GM18867 (cell line): Measurements from ENCODE around the gene RNU6-9.
A peak's percentile ranks its signal among the peaks of the same experiment; 100 is the strongest.

Source experiments
- ATAC-seq: cut with Tn5 transposase; IDR thresholded peaks from one replicate; pipeline ENCODE4 v1.9.1; 2021; ENCODE audit warnings: mild to moderate bottlenecking, moderate library complexity; ENCODE audit not compliant: unreplicated experiment

RNU6-9 gene

DNA sequence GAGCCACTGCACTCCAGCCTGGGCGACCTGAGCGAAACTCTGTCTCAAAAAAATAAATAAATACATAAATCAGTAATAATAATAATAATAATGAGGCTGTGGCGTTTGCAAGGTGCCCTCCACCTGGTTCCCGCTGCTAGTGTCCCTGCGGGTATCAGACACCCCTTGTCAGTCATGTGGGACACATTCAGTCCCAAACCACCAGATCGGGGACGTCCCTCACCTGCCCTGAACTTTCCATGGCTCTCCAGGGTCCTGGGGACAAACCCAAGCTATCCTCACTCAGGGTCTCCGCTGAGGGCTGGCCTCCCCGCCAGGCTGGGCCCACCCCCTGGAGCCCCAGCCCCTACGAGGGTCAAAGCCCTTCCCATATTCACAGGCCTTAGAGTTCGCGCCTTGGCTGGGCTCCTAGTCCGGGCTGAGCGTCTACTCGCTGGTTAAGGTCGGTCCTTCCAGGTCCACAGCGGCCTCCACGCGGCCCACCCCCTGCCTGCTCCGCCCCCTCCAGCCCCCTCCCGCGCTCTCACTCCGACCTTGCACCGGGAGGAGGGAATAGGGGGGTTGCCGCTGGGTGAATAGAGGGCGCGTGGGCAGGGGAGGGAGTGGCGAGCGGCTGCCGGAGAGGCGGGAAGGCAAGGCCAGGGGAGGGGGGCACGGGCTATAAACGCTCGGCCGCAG, 23.5 kb downstream of the RNU6-9 start:
- ATAC-seq, result no peak

DNA sequence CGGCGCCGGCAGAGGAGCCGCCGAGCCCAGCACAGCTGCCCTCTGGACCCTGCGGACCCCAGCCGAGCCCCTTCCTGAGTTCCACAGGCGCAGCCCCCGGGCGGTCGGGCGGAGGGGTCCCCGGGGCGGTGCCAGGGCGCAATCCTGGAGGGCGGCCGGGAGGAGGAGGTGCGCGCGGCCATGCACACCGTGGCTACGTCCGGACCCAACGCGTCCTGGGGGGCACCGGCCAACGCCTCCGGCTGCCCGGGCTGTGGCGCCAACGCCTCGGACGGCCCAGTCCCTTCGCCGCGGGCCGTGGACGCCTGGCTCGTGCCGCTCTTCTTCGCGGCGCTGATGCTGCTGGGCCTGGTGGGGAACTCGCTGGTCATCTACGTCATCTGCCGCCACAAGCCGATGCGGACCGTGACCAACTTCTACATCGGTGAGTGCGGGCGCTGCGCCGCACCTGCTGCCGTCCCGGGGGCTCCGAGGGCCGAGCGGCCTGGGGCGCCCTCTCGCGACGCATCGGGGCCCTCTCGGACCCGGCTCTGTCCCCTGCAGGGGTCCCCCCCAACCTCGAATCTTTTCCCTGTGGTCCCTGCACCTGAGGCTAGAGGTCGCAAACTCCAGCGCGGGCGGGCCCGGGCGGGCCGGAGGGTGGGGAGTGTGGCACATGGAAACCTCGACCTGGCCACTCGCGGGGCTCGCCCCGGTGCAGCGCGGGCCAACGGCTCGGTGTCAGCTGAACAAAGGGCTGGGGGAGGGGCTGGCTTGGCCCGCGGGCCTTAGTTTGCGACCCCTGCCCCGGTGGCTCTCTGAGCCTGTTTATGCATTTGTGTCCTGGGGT, 24.3 kb downstream of the RNU6-9 start, which contains the start of gene KISS1R:
KISS1R (plus strand) TSS at position 11 of the 829 bp plus-strand sequence; CDS start at position 181, 170 bp downstream.
- ATAC-seq, result no peak

DNA sequence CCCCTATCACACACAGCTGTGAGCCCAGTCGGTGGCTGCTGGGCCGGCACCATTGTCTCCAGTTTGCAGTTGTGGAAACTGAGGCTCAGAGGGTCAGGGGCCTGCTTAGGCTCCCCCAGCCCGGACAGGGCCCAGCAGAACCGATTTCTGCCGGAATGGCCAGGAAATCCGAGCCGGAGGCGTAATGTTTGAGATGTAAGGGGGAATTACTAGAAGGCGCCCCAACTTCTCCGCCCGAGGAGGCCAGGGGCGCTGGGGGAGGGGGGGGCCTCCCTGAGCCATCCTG, 24.8 kb downstream of the RNU6-9 start:
- no peak for ATAC-seq

DNA sequence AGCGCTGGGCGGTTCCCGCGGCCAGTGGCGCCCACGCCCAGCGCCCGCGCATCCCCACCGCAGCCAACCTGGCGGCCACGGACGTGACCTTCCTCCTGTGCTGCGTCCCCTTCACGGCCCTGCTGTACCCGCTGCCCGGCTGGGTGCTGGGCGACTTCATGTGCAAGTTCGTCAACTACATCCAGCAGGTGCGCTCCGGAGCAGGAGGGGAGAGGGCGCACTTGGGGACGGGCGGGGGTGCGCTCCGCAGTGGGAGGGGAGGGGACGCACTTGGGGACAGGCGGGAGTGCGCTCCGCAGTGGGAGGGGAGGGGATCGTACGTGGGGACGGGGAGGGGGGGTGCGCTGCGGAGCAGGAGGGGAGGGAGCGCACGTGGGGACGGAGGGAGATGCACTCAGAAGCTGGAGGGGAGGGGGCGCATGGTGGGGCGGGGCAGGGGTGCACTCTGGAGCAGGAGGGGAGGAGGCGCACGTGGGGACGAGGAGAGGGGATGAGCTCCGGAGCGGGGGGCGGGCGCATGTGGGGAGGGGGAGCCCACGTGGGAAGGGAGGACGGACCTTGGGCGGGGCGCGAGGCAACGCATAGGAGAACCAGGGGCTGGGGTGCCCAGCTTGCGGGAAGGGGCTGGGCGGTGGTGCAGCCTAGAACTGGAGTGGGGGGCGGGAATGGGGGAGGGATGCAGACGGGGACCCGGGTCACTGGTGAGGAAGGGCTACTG, 25.4 kb downstream of the RNU6-9 start:
- ATAC-seq, result no peak

DNA sequence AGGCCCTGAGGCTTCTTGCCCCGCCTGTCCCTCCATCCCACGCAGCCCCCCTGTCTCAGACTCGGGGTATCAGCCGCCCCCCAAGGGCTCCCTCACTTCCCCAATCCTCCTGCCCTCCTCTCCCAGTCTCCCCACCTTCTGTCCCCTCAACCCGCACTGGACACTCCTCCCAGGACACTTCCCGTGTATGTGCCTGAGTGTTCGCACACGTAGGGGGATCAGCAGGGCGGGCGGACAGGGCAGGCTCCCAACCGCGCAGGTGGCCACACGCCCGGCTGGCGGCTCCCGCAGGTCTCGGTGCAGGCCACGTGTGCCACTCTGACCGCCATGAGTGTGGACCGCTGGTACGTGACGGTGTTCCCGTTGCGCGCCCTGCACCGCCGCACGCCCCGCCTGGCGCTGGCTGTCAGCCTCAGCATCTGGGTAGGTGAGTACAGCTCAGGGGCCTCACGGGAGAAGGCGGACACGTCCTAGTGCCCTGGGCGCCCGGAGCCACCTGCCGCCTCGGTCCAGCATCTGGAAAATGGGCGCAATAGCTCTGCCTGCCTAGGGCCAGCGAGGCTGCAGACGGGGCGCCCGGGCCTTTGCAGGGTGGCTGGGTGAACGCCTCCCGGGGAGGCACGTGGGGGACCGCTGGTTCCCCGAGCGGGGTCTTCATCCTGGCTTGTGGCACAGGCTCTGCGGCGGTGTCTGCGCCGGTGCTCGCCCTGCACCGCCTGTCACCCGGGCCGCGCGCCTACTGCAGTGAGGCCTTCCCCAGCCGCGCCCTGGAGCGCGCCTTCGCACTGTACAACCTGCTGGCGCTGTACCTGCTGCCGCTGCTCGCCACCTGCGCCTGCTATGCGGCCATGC, 26.1 kb downstream of the RNU6-9 start:
- no peak for ATAC-seq

DNA sequence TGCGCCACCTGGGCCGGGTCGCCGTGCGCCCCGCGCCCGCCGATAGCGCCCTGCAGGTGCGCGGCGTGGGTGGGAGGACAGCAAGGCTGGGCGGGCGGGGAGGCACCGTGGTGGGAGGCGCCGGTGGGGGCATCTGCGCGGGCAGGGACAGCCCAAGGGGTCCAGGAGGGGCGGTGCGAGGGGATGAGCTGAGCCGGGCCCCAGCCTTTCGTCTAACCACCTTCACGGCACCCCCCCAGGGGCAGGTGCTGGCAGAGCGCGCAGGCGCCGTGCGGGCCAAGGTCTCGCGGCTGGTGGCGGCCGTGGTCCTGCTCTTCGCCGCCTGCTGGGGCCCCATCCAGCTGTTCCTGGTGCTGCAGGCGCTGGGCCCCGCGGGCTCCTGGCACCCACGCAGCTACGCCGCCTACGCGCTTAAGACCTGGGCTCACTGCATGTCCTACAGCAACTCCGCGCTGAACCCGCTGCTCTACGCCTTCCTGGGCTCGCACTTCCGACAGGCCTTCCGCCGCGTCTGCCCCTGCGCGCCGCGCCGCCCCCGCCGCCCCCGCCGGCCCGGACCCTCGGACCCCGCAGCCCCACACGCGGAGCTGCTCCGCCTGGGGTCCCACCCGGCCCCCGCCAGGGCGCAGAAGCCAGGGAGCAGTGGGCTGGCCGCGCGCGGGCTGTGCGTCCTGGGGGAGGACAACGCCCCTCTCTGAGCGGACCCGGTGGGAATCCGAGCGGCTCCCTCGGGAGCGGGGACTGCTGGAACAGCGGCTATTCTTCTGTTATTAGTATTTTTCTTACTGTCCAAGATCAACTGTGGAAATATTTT, 27.0 kb downstream of the RNU6-9 start:
- no peak for ATAC-seq

DNA sequence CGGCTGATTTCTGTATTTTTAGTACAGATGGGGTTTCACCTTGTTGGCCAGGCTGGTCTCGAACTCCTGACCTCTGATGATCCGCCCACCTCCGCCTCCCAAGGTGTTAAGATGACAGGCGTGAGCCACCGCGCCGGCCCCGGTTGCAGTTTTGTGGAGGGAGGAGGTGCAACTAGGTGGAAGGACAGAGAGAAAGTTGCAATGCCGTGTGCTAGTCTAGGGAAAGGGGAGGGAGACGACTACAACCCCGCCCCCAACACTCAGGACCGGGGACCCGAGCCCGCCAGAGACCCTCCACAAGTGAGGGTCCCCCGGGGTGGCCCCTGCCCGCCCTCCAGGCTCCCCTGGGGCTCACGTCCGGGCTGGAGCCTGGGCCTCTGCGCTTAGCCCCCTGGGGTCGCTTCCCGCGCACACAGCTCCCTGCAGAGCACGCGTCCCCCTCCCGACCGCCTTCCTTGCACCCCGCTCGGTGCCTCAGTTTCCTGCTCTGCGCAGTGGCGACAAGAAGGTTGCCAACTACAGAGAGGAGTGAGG, 31.3 kb downstream of the RNU6-9 start:
- ATAC-seq, result no peak

DNA sequence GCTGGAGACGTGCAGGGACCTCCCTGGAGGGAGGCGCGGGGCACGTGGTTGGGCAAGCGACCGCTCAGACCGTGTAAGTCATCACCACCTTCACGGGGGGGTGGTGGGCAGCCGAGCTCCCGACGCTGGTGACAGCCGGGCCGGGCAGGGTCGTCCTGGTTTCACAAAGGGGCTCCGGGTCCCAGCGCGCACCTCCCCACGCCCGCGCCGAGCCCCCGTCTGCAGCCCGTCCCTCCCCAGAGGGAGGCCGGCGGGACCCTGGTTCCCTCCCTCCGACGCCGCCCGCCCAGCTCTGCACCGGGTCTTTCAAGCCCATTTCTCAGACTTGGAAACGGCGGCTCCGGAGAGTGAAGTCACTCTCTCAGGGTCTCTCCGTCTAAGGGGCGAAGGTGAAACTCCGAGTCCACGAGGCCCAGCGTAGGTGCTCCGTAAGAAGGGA, 31.8 kb downstream of the RNU6-9 start:
- ATAC-seq, result peak; percentile 37

DNA sequence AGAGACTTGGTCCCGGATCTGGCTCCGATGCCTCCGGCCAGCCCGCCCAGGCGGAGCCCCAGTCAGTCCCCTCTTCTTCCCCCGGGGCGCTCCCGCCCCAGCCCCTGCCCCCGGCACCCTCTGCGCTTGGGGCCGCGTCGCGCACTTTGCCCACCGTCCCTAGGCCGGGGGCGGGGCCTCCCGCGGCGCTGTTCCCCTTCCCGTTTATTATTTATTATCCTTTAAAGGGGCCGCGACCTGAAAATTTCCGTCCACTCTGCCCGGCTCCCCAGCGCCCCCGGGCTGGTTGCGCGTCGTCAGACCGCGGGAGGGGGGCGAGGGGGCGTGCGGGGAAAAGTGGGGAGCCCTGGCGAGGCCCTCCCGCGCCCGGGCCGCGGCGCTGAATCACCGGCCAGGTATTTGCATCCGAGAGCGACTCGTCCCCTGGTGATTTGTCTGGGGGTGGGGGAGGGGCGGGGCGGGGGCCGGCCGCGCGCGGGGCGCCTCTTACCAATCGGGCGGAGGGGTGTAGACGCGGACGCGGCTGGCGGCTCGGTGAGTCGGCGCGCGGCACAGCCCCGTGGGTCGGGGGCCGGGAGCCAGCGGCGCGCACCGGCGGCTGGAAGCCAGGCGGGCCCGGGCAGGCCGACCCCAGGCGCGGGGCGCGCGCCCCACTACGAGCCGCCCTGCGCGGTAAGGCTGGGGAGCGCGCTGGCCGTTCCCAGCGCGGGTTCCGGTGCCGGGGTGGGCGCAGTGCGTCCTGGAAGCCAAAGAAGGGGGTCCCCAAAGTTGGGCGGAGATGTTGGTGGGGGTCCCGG, 32.4 kb downstream of the RNU6-9 start, which contains the start of gene ARID3A:
ARID3A (plus strand) TSS at position 510 of the 797 bp plus-strand sequence. CDS start 3,494 bp downstream, outside the sequence.
- ATAC-seq, result peak; percentile 57

DNA sequence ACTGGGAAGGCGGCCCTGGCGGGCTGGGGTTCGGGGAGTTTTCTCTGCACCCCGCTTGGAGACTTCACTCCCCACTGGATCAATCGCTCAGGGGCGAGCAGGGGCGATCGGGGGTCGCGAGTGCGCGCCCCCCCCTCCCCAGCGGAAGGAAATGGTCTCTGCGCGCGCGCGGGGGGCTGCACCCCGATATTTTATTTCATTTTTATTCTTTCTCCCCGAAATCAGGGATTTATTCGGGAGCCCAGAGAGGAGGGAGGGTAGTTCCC, 33.0 kb downstream of the RNU6-9 start:
- ATAC-seq, result no peak

DNA sequence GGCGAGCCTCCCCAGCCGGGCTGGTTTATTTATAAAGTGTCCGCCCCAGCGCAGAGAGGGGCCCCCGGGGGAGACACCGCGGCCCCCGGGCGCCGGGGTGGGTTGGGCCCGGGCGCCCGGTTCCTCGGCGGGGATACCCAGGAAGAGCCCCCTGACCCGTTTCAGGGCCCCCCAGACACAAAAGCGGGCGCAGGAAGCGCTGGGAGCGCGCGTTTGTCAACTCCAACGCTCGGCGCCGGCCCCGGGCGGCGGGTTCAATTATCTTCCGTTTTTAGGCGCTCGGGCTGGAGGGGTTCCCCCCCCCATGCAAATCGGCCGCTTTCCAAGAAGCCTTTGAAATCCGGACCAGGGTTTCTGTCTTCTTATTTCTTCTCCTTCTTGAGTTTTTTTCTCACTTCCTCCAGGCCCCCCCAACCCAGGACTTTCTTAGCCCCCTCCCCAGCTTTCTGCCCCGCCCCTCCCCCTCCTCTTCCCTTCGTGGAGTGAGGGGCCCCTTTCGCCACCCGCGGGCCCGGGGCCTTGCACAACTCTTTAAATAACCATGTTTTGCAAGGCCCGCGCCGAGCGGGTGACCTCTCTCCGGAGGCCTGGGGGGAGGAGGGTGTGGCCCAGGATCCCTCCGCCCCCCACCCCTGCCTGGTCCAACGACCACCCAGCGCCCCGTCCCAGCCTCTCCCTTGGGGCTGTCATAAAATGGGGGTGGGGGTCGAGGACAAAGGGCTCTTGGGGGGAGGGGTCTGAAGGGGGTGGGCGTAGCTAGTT, 33.5 kb downstream of the RNU6-9 start:
- no peak for ATAC-seq

DNA sequence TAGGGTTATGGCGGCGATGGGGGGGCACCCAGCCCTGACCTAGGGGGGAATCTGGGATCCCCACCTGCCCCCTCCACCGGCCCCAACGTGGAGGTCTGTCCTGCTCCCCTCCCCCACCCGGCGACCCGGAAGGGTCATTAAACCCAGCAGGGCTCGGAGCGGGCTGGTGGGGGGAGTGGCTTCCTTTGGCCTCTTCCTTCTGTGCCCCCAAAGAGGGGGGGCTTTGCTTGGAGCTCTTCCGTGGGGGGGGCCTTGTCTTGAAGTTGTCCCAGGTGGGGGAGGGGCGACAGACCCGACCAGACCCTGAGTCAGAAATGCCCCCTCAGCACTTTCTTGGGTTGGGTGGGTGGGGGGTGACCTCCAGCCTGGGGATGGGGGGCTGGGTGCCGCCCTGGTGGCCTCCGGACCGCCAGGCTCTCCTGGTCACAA, 34.1 kb downstream of the RNU6-9 start:
- no peak for ATAC-seq

DNA sequence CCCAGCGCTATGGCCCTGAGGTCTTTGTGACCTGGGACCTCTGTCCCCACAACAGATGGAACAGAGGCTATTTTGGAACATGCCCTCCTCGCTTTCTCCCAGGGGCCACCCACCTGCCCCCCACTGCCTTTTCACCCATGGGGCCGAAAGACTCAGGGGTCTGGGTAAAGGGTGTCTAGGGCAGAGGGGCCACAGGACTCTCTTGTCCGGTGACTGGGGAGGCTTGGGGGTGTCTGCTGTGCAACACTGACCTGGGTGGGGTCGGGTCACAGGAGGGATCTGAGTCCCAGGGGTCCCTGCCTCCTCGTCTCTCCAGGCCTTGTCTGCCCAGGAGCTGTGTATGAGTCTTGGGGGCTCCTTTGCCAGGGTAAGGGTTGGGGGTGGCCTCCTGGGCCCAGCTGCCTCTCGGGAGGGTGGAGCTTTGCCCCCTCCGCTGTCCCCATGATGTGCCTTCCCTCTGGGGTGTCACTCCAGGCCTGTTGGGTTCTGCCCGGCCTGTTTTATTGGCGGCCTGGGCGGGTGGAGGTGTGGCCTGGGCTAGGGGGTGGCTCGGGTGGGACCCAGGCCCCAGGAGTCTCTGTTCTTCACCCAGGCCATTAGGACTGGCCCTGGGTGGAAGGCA, 34.6 kb downstream of the RNU6-9 start:
- no peak for ATAC-seq

DNA sequence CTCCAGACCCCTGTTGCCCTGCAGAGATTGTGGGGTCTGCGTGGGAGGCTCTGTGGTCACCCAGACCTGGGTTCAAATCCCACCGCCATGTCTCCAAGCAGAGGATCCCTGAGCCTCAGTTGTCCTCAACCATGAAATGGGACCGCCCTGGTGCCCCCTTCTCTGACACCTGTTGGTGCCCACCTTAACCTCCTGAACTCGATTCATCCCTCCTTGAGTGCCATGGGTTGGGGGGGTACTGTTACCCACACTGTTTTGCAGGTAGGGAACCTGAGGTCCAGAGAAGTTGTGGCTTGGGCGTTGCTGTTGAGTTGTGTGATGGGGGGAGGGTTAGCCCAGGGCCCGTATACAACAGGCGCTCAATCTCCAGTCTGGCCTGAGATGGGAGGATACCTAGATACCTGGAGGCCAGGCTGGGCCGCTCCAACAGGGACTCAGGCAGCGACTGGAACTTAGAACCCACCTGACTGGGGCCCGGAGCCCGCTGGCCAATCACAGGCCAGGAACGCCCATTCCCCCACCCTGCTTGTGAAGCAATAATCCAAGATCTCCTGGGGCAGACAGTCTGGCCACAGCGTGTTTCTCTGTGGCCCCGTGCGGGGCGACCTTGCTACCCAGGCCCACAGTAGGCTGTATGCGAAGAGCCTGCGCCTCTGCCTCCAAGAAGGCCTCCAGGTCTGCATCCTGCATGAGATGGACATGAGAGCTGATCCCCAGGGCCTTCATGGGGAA, 35.4 kb downstream of the RNU6-9 start:
- no peak for ATAC-seq

DNA sequence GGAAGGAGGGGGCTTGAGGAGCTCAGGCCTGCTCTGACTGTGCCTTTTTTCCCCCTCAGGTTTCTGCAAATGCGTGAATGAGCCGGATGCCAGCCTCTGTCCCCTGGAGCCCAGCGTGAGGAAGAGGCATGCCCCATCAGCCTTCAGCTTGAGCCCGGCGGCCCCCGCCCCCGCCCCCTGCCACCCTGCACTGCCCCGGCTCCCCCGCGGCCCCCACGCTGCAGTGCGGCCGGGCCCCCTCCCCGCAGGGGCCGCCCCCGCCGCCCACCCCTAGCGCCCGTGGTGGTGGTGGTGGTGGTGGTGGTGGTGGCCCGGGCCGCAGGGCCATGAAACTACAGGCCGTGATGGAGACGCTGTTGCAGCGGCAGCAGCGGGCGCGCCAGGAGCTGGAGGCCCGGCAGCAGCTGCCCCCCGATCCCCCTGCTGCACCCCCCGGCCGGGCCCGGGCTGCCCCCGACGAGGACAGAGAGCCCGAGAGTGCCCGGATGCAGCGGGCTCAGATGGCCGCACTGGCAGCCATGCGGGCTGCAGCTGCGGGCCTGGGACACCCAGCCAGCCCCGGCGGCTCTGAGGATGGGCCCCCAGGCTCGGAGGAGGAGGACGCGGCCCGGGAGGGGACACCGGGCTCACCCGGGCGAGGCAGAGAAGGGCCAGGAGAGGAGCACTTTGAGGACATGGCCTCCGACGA, 36.1 kb downstream of the RNU6-9 start:
- no peak for ATAC-seq

DNA sequence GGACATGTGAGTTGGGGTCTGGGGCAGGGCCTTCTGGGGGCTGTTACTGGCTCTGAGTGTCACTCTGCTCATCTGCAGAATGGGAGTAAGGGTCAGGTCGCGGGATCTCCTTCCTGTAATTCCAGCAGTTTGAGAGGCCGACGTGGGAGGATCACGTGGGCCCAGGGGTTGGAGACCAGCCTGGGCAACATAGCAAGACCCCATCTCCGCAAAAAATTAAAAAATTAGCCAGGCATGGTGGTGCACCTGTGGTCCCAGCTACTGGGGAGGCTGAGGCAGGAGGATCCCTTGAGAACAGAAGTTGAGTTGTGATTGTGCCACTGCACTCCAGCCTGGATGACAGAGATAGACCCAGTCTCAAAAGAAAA, 36.6 kb downstream of the RNU6-9 start:
- no peak for ATAC-seq
